Measurements from ENCODE around the gene TMEM30A. TPM values are rescaled to one million over a fixed set of nuclear protein-coding genes. Genes with fewer than 3 reads are reported as not detected.

TMEM30A gene
- total and polyA plus RNA-seq, 11 donors, result 21.8 to 86.3 (median 55.9) TPM

- no peaks in the 10 kb centered on the region for H3K27me3 ChIP-seq
- peak overlapping the region in 1 of 12 donors; percentile 20 for H3K27ac ChIP-seq
- no peak overlapping the region for H3K4me3 ChIP-seq
- H3K36me3 ChIP-seq, result peaks cover 0 to 10% (median 0%) of the 10 kb centered on the region in 9 donors
- ATAC-seq (no peak), DNase-seq (no peak)
- TF ChIP-seq POLR2A (IDR thresholded peaks at IDR 0.05), result no peak
- TF ChIP-seq, protein P1, sequence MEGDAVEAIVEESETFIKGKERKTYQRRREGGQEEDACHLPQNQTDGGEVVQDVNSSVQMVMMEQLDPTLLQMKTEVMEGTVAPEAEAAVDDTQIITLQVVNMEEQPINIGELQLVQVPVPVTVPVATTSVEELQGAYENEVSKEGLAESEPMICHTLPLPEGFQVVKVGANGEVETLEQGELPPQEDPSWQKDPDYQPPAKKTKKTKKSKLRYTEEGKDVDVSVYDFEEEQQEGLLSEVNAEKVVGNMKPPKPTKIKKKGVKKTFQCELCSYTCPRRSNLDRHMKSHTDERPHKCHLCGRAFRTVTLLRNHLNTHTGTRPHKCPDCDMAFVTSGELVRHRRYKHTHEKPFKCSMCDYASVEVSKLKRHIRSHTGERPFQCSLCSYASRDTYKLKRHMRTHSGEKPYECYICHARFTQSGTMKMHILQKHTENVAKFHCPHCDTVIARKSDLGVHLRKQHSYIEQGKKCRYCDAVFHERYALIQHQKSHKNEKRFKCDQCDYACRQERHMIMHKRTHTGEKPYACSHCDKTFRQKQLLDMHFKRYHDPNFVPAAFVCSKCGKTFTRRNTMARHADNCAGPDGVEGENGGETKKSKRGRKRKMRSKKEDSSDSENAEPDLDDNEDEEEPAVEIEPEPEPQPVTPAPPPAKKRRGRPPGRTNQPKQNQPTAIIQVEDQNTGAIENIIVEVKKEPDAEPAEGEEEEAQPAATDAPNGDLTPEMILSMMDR (IDR thresholded peaks at IDR 0.05), result no peak
- intact Hi-C loops (cut with DNase I), result loop anchor here in 3 of 10 donors (5.0 kb wide), 2 partner anchors 206 to 226 kb away; no protein-coding TSS in a partner anchor
- peaks cover 0 to 29% (median 17%) of the 10 kb centered on the region in 12 donors for H3K4me1 ChIP-seq
- no peaks in the 10 kb centered on the region for H3K9me3 ChIP-seq
Observed at GRCh38 chr6:75301537-75301936, 16.9 kb upstream of the TMEM30A start.

GRCh38 chr6:75301088-75301487 lies 16.5 kb upstream of the TMEM30A start:
- Histone ChIP-seq H3K9me3 (no peaks in the 10 kb centered on the region), H3K4me1 (peaks cover 0 to 25% (median 16%) of the 10 kb centered on the region in 12 donors), H3K4me3 (no peak overlapping the region), H3K27ac (peak overlapping the region in 1 of 12 donors; percentile 18), H3K36me3 (peaks cover 0 to 10% (median 0%) of the 10 kb centered on the region in 9 donors), H3K27me3 (no peaks in the 10 kb centered on the region)
- ATAC-seq (no peak), DNase-seq (no peak)
- WGBS, 4 donors, result 88 to 95% (median 89%) methylated on average over 2 of the region's 2 CpGs
- intact Hi-C loops (cut with DNase I), result loop anchor here in 3 of 10 donors (5.0 kb wide), 2 partner anchors 206 to 226 kb away; no protein-coding TSS in a partner anchor
- no peak for TF ChIP-seq POLR2A (IDR thresholded peaks at IDR 0.05)
- TF ChIP-seq, protein P1 (IDR thresholded peaks at IDR 0.05), result no peak

- Histone ChIP-seq H3K27ac (peak overlapping the region in 3 of 12 donors; percentile 1 to 61 (median 29)), H3K9me3 (no peaks in the 10 kb centered on the region), H3K4me1 (peaks cover 0 to 22% (median 14%) of the 10 kb centered on the region in 12 donors), H3K27me3 (no peaks in the 10 kb centered on the region), H3K36me3 (peaks cover 0 to 14% (median 1%) of the 10 kb centered on the region in 9 donors), H3K4me3 (no peak overlapping the region)
- TF ChIP-seq, protein P1 (IDR thresholded peaks at IDR 0.05), result no peak
- no peak for TF ChIP-seq POLR2A (IDR thresholded peaks at IDR 0.05)
- peak in 1 of 4 donors; percentile 5 for ATAC-seq
- intact Hi-C loops (cut with DNase I), result loop anchor here in 3 of 10 donors (5.0 kb wide), 2 partner anchors 207 to 227 kb away; no protein-coding TSS in a partner anchor
- 14 to 56% (median 32%) methylated on average over 1 of the region's 1 CpG for WGBS, 4 donors
- no peak for DNase-seq
Observed at GRCh38 chr6:75300531-75300855, 15.9 kb upstream of the TMEM30A start.

GRCh38 chr6:75299801-75300530 lies 15.4 kb upstream of the TMEM30A start:
- intact Hi-C loops (cut with DNase I), result loop anchor here in 9 of 10 donors (5.0 to 10.0 kb wide), 5 partner anchors 52 to 227 kb away; no protein-coding TSS in a partner anchor

More at GRCh38 chr6:75299801-75300530, 15.4 kb upstream of the TMEM30A start:
- Histone ChIP-seq H3K4me3 (no peak overlapping the region), H3K27ac (peak overlapping the region in 4 of 12 donors; percentile 1 to 61 (median 27)), H3K27me3 (no peaks in the 10 kb centered on the region), H3K36me3 (peaks cover 0 to 18% (median 3%) of the 10 kb centered on the region in 9 donors), H3K4me1 (peaks cover 0 to 22% (median 14%) of the 10 kb centered on the region in 12 donors), H3K9me3 (no peaks in the 10 kb centered on the region)
- TF ChIP-seq, protein P1 (IDR thresholded peaks at IDR 0.05), result no peak
- WGBS, 4 donors, result 65 to 70% (median 68%) methylated on average over 2 of the region's 2 CpGs
- DNase-seq (no peak), ATAC-seq (peak in 2 of 4 donors; percentile 35 to 45)

All from heart left ventricle (tissue), 16 donors.